T-helper 1 cell treated with Interleukin-12 subunit alpha and Interleukin-12 subunit beta and Interleukin-4 antibody, amounts not matched to agents 30 μg/mL and 1 μg/mL, for 36 hours (primary cell): ENCODE measurements around the gene MTREX.

ENCODE experiments used
- H3K27ac Mint-ChIP-seq: one replicate; pipeline ENCODE4 v1.8.0; 2021; ENCODE audit warnings: mild to moderate bottlenecking, mixed read lengths
- H3K27me3 Mint-ChIP-seq: one replicate; pipeline ENCODE4 v1.8.0; 2021; ENCODE audit warnings: low read depth, mixed read lengths
- H3K36me3 Mint-ChIP-seq: one replicate; pipeline ENCODE4 v1.8.0; 2021; ENCODE audit warnings: low read depth, mixed read lengths
- H3K4me1 Mint-ChIP-seq: one replicate; pipeline ENCODE4 v1.8.0; 2021; ENCODE audit warnings: low read depth, mixed read lengths
- H3K4me3 Mint-ChIP-seq: one replicate; pipeline ENCODE4 v1.8.0; 2021; ENCODE audit warnings: mild to moderate bottlenecking, moderate library complexity, mixed read lengths
- H3K9me3 Mint-ChIP-seq: one replicate; pipeline ENCODE4 v1.8.0; 2021; ENCODE audit warnings: mixed read lengths

MTREX gene

DNA sequence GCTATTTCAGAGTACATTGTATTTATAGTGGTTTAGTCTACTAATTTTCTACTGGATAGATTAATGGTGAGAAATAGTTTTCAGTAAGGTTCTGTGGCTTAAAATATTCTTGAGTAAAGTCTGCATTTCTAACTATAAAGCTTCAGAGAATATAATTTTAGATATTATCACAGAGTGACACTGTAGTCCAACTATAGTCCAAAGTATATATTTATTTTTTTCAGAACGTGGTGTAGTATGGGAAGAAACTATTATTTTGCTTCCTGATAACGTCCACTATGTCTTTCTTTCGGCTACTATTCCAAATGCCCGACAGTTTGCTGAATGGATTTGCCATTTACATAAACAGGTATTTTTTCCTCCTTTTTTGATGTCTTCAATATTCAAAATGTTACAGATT, 35.3 kb downstream of the MTREX start:
- Mint-ChIP-seq H3K4me3 (no peak overlapping the region), H3K36me3 (peaks cover 35% of the 10 kb centered on the region), H3K4me1 (peaks cover 17% of the 10 kb centered on the region), H3K9me3 (no peaks in the 10 kb centered on the region), H3K27me3 (no peaks in the 10 kb centered on the region), H3K27ac (no peak overlapping the region)

DNA sequence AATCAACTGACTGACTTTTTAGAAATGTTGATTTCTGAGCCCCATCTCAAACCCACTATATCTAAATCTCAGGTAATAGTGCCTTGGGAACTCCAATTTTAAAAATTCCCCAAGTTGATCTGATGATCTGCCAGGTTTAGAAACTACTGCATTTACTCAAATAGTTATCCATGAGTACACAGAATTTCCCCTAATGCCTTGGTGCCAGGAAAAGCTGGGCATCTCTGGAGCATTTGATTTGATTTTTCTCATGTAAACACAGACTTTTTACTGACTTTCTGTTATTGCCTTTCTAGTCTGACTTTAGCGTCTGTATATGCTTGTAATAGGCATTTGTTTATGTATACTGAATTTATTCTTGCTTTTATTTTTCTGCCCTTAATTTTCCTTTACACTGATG, 35.8 kb downstream of the MTREX start:
- Mint-ChIP-seq H3K4me1 (peaks cover 12% of the 10 kb centered on the region), H3K4me3 (no peak overlapping the region), H3K36me3 (peaks cover 36% of the 10 kb centered on the region), H3K27me3 (no peaks in the 10 kb centered on the region), H3K27ac (no peak overlapping the region), H3K9me3 (no peaks in the 10 kb centered on the region)

DNA sequence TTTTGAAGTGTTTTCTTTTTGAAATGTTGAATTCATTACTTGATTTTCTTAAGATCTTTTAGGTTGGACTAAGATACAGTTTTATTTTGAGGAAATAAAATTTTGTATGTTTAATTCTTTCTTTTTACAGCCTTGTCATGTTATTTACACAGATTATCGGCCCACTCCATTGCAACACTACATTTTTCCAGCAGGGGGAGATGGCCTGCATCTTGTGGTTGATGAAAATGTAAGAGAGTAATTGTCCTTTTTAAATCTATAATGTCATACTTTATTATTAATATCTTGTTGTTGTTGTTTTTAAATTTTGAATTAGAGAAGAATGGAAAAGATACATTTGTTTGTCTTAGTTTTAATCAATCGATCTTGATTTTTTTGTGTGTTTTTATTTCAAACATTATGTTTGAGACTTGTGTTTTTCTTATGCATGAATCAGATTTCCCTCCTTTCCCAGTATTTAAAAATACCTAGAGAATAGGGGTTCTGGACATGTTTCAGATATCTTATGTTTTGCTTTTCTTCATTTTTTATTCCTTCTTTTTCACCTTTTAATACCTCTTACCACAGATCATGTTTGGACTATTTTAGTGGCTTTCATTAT, 36.7 kb downstream of the MTREX start:
- Mint-ChIP-seq H3K4me3 (no peak overlapping the region), H3K9me3 (no peaks in the 10 kb centered on the region), H3K4me1 (peaks cover 7% of the 10 kb centered on the region), H3K36me3 (peaks cover 33% of the 10 kb centered on the region), H3K27me3 (no peaks in the 10 kb centered on the region), H3K27ac (no peak overlapping the region)

DNA sequence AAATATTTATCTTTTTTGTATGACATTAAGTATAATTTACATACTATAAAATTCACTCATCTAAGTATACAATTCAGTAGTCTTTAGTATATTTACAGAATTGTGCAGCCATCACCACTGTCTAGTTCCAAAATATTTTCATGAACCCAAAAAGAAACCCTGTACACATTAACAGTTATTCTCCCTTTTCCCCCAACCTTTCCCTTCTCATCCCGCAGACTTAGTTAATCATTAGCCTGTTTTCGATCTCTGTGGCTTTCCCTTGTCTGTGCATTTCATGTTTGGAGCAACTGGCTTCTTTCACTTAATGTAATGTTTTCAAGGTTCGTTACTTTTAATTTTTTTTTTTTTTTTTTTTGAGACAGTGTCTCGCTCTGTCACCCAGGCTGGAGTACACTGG, 37.5 kb downstream of the MTREX start:
- no peaks in the 10 kb centered on the region for H3K27me3 Mint-ChIP-seq
- no peak overlapping the region for H3K4me3 Mint-ChIP-seq
- no peaks in the 10 kb centered on the region for H3K9me3 Mint-ChIP-seq
- H3K27ac Mint-ChIP-seq: no peak overlapping the region
- H3K4me1 Mint-ChIP-seq: peaks cover 7% of the 10 kb centered on the region
- peaks cover 40% of the 10 kb centered on the region for H3K36me3 Mint-ChIP-seq

DNA sequence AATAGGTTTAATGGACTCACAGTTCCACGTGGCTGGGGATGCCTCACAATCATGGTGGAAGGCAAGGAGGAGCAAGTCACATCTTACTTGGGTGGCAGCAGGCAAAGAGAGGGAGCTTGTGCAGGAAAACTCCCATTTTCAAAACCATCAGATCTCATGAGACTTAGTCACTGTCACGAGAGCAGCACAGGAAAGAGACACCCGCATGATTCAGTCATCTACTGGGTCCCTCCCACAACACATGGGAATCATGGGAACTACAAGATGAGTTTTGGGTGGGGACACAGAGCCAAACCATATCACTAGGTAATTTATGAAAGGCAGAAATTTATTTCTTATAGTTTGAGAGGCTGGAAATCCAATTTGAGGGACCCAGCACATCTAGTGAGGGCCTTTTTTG, 40.0 kb downstream of the MTREX start:
- H3K4me1 Mint-ChIP-seq: peaks cover 7% of the 10 kb centered on the region
- H3K36me3 Mint-ChIP-seq: peaks cover 47% of the 10 kb centered on the region

DNA sequence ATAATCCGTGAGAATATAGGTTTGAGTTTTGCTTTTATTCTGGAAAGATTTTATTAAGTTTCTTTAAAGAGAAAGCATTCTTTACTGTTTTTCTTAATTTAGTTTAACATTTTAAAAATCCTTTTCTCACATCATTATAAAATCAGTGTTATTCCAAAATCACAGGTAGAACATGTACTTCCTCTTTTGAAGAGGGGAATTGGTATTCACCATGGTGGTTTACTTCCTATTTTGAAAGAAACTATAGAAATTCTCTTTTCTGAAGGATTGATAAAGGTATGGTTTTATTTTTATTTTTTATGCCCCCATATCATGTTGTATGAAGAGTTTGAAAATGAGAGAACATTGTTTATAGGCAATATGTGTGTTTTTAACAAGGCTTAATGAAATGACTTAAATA, 43.0 kb downstream of the MTREX start:
- H3K4me3 Mint-ChIP-seq: no peak overlapping the region
- peaks cover 6% of the 10 kb centered on the region for H3K4me1 Mint-ChIP-seq
- peaks cover 49% of the 10 kb centered on the region for H3K36me3 Mint-ChIP-seq
- no peaks in the 10 kb centered on the region for H3K9me3 Mint-ChIP-seq
- no peak overlapping the region for H3K27ac Mint-ChIP-seq
- H3K27me3 Mint-ChIP-seq: no peaks in the 10 kb centered on the region

More for the DNA sequence above, 40.0 kb downstream of the MTREX start:
- H3K27ac Mint-ChIP-seq: no peak overlapping the region
- H3K27me3 Mint-ChIP-seq: no peaks in the 10 kb centered on the region
- no peak overlapping the region for H3K4me3 Mint-ChIP-seq
- no peaks in the 10 kb centered on the region for H3K9me3 Mint-ChIP-seq

DNA sequence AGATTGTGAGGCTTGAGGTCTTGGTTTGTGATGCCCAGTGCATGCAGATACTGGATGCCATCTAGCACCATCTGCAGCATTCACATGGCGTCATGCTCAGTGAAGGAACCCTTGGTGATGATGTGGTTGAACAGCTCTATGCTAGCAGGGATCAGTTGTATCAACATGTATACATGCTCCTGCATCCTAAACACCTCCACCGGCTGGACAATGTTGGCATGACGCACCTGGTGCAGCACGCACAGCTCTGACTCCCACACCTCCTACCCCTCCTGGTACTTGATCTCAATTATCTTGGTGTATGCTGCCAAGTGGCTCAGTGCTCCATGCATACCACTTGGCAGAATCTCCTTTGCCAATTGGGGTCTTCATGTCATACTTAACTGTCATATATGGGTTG, 49.1 kb downstream of the MTREX start:
- no peaks in the 10 kb centered on the region for H3K9me3 Mint-ChIP-seq
- H3K27ac Mint-ChIP-seq: no peak overlapping the region
- no peaks in the 10 kb centered on the region for H3K27me3 Mint-ChIP-seq
- H3K4me1 Mint-ChIP-seq: no peaks in the 10 kb centered on the region
- H3K4me3 Mint-ChIP-seq: no peak overlapping the region
- peaks cover 46% of the 10 kb centered on the region for H3K36me3 Mint-ChIP-seq

DNA sequence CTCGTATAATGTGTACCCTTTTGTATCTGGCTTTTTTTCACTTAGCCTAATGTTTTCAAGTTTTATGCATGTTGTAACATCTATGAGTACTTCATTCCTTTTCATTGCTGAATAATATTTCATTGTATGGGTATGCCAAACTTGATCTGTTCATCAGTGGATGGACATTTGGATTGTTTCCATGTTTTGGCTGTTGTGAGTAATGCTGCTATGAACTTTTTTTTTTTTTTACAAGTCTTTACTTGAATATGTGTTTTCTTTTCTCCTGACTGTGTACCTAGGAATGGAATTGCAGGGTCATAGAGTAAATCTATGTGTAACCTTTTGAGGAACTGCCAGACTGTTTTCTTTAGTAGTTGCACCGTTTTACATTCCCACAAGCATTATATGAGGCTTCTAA, 52.4 kb downstream of the MTREX start:
- H3K36me3 Mint-ChIP-seq: peaks cover 35% of the 10 kb centered on the region
- H3K4me1 Mint-ChIP-seq: peaks cover 7% of the 10 kb centered on the region
- no peaks in the 10 kb centered on the region for H3K27me3 Mint-ChIP-seq
- H3K4me3 Mint-ChIP-seq: no peak overlapping the region
- H3K9me3 Mint-ChIP-seq: no peaks in the 10 kb centered on the region
- no peak overlapping the region for H3K27ac Mint-ChIP-seq

DNA sequence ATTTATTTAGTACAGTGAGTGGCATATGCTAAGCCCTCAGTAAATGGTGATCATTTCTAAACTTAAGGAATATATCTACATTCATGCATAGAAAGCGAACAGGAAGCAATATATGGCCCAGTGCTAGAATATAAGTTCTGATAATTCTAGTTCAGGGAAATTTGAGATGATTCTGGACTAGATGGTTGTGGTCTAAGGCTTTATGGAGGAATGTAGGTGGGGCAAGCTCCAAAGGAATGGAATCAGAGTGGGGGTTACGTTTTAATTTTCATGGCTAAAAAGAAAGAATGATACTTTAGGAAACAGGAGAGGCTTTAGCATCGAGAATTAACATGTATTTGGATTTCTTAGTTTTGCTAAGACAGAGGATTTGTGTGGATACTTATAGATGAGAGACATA, 56.1 kb downstream of the MTREX start:
- Mint-ChIP-seq H3K4me1 (peaks cover 7% of the 10 kb centered on the region), H3K36me3 (peaks cover 27% of the 10 kb centered on the region), H3K4me3 (no peak overlapping the region), H3K27me3 (no peaks in the 10 kb centered on the region), H3K9me3 (no peaks in the 10 kb centered on the region), H3K27ac (no peak overlapping the region)

DNA sequence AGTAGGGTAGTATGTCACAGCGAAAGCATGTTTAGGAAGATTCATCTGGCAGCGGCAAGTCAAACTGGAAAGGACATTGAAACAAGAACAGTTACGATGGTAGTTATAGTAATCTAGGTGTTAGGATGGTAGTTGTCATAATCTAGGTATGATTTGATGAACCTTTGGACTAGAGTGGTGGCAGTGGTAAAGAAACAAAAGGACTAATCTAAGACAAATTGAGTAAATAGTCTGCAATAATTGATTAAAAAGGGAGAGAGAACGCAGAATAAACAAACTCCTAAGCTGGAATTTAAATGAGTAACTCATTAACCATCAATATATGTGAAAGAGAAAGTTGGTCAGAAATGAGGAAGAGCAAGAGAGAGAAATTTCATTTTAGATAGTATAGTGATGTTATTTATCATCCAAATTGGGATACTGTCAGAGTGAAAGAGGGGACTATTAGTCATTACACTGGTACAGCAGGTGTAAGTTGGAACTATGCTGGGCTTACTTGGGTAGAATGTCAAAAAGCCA, 56.8 kb downstream of the MTREX start:
- Mint-ChIP-seq H3K36me3 (peaks cover 26% of the 10 kb centered on the region), H3K27ac (no peak overlapping the region), H3K4me1 (peaks cover 7% of the 10 kb centered on the region), H3K9me3 (no peaks in the 10 kb centered on the region), H3K4me3 (no peak overlapping the region), H3K27me3 (no peaks in the 10 kb centered on the region)

DNA sequence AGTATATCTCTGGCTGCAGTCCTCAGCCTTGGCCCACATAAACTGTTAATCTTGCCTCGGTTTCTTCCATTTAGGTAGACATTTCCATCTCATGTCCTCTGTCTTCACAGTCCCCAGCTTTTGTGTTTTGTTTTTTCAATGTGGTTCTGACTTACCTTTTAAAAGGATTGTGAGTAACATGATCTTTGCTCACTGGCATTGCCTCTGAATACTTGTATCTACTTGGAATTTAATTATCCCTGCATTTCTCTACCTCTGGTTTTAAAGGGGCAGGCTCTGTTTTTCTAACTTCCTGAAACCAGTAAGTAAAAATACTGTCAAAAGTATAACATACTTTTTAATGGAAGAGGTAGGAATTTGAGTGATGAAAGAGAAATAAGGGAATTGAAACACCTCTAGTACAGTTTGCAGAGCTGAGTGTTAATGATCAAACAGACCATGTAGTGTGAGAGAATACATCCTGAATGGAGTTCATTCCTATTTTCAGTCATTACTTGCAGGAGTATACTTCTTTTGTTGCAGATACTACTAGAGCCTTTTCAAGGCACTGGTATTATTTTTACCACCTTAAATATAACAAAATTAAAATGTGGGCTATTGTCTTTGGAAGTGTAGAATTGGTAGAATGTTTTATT, 62.6 kb downstream of the MTREX start:
- H3K4me3 Mint-ChIP-seq: no peak overlapping the region
- H3K27me3 Mint-ChIP-seq: no peaks in the 10 kb centered on the region
- peaks cover 17% of the 10 kb centered on the region for H3K9me3 Mint-ChIP-seq
- H3K4me1 Mint-ChIP-seq: no peaks in the 10 kb centered on the region
- H3K36me3 Mint-ChIP-seq: peaks cover 46% of the 10 kb centered on the region
- H3K27ac Mint-ChIP-seq: no peak overlapping the region

DNA sequence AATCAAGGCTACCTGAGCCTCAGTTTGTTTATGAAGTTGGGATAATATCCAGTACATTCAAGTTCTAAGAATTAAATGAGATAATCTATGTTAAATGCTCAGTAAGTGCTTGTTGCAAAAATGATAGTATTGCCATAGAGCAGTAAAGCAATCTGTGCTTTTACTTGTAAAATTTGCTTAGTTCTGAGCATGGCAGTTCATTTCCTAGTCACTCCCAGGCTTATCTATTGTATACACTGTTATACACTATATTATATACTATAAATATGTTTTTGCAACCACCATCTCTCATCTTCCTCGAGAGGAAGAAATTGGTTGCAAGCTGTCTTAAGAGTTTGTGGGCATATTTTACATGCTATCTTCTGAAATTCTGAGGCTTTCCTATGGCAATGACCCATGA, 63.4 kb downstream of the MTREX start:
- H3K27me3 Mint-ChIP-seq: no peaks in the 10 kb centered on the region
- no peak overlapping the region for H3K4me3 Mint-ChIP-seq
- peaks cover 51% of the 10 kb centered on the region for H3K36me3 Mint-ChIP-seq
- H3K4me1 Mint-ChIP-seq: no peaks in the 10 kb centered on the region
- no peak overlapping the region for H3K27ac Mint-ChIP-seq
- peaks cover 17% of the 10 kb centered on the region for H3K9me3 Mint-ChIP-seq

DNA sequence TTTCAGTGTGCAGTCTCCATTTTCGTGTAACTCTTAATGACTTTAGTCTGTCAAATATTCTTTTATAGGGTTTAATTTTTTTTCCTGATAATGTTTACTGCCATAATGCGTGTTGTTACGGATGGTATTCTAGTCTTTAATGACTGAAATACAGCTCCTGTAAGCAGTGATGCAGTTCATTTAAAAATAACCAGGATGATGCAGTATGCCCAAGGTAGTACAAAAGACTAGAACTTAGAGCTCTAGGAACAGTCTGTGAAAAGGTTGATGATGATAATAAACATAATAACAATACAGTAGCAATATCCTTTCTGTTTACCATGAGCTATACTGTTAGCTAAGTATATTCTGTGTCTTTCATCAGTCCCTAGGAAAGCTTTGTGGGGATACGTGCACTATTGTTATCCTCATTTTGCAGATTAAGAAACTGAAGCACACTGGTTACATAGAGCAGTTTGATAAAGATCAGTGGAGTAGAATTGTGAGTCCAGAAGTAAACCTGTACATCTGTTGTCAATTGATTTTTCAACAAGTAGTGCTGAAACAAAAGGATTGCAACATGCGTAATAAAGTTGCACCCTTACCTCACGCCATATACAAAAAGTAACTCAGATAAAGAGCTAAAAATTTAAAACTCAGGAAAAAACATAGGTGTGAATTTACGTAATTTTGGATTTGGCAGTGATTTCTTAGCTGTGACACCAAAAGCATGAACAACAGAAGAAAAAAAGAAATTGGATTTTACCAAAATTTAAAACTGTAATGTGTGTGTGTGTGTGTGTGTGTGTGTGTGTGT, 64.5 kb downstream of the MTREX start:
- peaks cover 17% of the 10 kb centered on the region for H3K9me3 Mint-ChIP-seq
- no peak overlapping the region for H3K27ac Mint-ChIP-seq
- no peak overlapping the region for H3K4me3 Mint-ChIP-seq
- peaks cover 50% of the 10 kb centered on the region for H3K36me3 Mint-ChIP-seq
- H3K4me1 Mint-ChIP-seq: no peaks in the 10 kb centered on the region
- no peaks in the 10 kb centered on the region for H3K27me3 Mint-ChIP-seq

DNA sequence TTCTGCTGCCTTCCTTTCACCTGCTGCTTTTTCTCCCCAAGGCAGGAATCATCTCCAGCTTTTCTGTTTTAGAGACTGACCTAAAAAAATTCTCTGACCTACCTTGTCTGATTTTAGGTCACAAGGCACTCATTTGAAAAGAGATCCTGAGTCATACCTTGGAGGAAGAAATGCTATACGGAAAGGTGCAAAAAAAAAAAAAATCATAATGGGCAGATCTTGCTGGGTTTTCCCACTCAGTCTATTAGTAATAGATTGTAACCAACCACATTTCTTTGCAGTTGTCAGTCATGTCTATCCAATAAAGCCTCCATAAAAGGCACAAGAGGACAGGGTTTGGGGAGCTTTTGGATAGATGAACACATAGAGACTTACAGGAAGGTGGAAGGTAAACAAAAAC, 70.0 kb downstream of the MTREX start:
- Mint-ChIP-seq H3K27ac (no peak overlapping the region), H3K9me3 (peaks cover 7% of the 10 kb centered on the region)

DNA sequence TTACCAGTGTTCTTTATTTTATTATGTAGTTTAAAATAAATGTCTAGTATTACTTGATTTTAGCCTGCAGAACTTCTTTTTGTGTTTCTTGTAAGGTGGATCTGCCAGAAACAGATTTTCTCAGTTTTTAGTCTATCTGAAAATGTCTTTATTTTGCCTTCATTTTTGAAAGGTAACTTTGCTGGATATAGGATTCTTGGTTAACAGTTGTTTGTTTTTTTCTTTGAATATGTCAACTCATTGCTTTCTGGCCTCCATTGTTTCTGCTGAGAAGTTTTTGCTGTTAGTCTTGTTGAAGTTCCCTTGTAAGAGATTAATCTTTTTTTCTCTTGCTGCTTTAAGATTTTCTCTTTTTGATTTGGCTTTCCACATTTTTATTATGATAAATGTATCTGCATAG, 75.5 kb downstream of the MTREX start:
- Mint-ChIP-seq H3K27me3 (no peaks in the 10 kb centered on the region), H3K4me3 (no peak overlapping the region), H3K4me1 (peaks cover 11% of the 10 kb centered on the region), H3K27ac (no peak overlapping the region), H3K9me3 (peaks cover 13% of the 10 kb centered on the region), H3K36me3 (peaks cover 58% of the 10 kb centered on the region)

More for the DNA sequence above, 70.0 kb downstream of the MTREX start:
- Mint-ChIP-seq H3K4me1 (peaks cover 2% of the 10 kb centered on the region), H3K27me3 (no peaks in the 10 kb centered on the region), H3K36me3 (peaks cover 55% of the 10 kb centered on the region), H3K4me3 (no peak overlapping the region)
